ENCODE results near the gene CDHR5. TPM values are rescaled to one million over a fixed set of nuclear protein-coding genes. Genes with fewer than 3 reads are reported as not detected.

CDHR5 gene
- total RNA-seq, 1 donor from 2014 or later: 0.92 TPM

GRCh38 chr11:584287-584686 is 40.5 kb downstream of the CDHR5 start:
- TF ChIP-seq CTCF (IDR thresholded peaks at IDR 0.05; ENCODE audit: insufficient read depth, low read length, poor library complexity, severe bottlenecking): no peak
- peaks cover 4% of the 10 kb centered on the region for H3K36me3 ChIP-seq (ENCODE audit: control insufficient read depth, insufficient read depth, low read length)

GRCh38 chr11:581752-582151 is 43.0 kb downstream of the CDHR5 start:
- H3K36me3 ChIP-seq (ENCODE audit: control insufficient read depth, insufficient read depth, low read length): peaks cover 1% of the 10 kb centered on the region
- TF ChIP-seq CTCF (IDR thresholded peaks at IDR 0.05; ENCODE audit: insufficient read depth, low read length, poor library complexity, severe bottlenecking): no peak
- no peak overlapping the region for H3K4me3 ChIP-seq (ENCODE audit: low read depth, low read length)
- DNase-seq (ENCODE audit: low read depth): no peak
- no peaks in the 10 kb centered on the region for H3K27me3 ChIP-seq (ENCODE audit: control insufficient read depth, insufficient read depth, low read length)

More at GRCh38 chr11:584287-584686, 40.5 kb downstream of the CDHR5 start:
- no peak for DNase-seq (ENCODE audit: low read depth)
- Histone ChIP-seq H3K27me3 (ENCODE audit: control insufficient read depth, insufficient read depth, low read length) (no peaks in the 10 kb centered on the region), H3K4me3 (ENCODE audit: low read depth, low read length) (no peak overlapping the region)

GRCh38 chr11:581342-581741 is 43.4 kb downstream of the CDHR5 start:
- no peak for DNase-seq (ENCODE audit: low read depth)
- no peak overlapping the region for H3K4me3 ChIP-seq (ENCODE audit: low read depth, low read length)
- peaks cover 1% of the 10 kb centered on the region for H3K36me3 ChIP-seq (ENCODE audit: control insufficient read depth, insufficient read depth, low read length)
- no peaks in the 10 kb centered on the region for H3K27me3 ChIP-seq (ENCODE audit: control insufficient read depth, insufficient read depth, low read length)
- no peak for TF ChIP-seq CTCF (IDR thresholded peaks at IDR 0.05; ENCODE audit: insufficient read depth, low read length, poor library complexity, severe bottlenecking)

GRCh38 chr11:579830-580601 is 44.7 kb downstream of the CDHR5 start:
- H3K36me3 ChIP-seq (ENCODE audit: control insufficient read depth, insufficient read depth, low read length): peaks cover 1% of the 10 kb centered on the region
- TF ChIP-seq CTCF (IDR thresholded peaks at IDR 0.05; ENCODE audit: insufficient read depth, low read length, poor library complexity, severe bottlenecking): no peak
- H3K27me3 ChIP-seq (ENCODE audit: control insufficient read depth, insufficient read depth, low read length): no peaks in the 10 kb centered on the region
- no peak for DNase-seq (ENCODE audit: low read depth)
- no peak overlapping the region for H3K4me3 ChIP-seq (ENCODE audit: low read depth, low read length)

GRCh38 chr11:578276-579035 is 46.3 kb downstream of the CDHR5 start:
- no peak for TF ChIP-seq CTCF (IDR thresholded peaks at IDR 0.05; ENCODE audit: insufficient read depth, low read length, poor library complexity, severe bottlenecking)
- H3K27me3 ChIP-seq (ENCODE audit: control insufficient read depth, insufficient read depth, low read length): no peaks in the 10 kb centered on the region
- H3K36me3 ChIP-seq (ENCODE audit: control insufficient read depth, insufficient read depth, low read length): peaks cover 1% of the 10 kb centered on the region
- no peak for DNase-seq (ENCODE audit: low read depth)
- no peak overlapping the region for H3K4me3 ChIP-seq (ENCODE audit: low read depth, low read length)

All from kidney epithelial cell (primary cell).